ENCODE data around the gene NLRP7.
"Not testable (repeated sequence)": the region's sequence is repeated elsewhere in the genome, so short reads cannot be mapped to it uniquely, and the experiment has no call there.

Gene NLRP7

GRCh38 chr19:54955376-54955775 is 8.0 kb upstream of the NLRP7 start:
- H3K4me3 ChIP-seq (ENCODE audit: low read length): no peak overlapping the region
- no peak for TF ChIP-seq CTCF (IDR thresholded peaks at IDR 0.05; ENCODE audit: insufficient read depth, low read depth, low read length, missing control alignments)
- DNase-seq (ENCODE audit: low read depth): no peak

GRCh38 chr19:54953345-54953713 is 6.0 kb upstream of the NLRP7 start:
- H3K4me3 ChIP-seq (ENCODE audit: low read length); DNase-seq (ENCODE audit: low read depth): not testable (repeated sequence)

GRCh38 chr19:54952591-54953344 is 5.4 kb upstream of the NLRP7 start:
- H3K4me3 ChIP-seq (ENCODE audit: low read length): no peak overlapping the region
- no peak for TF ChIP-seq CTCF (IDR thresholded peaks at IDR 0.05; ENCODE audit: insufficient read depth, low read depth, low read length, missing control alignments)
- DNase-seq (ENCODE audit: low read depth): peak; percentile 43

- not testable (repeated sequence) for DNase-seq (ENCODE audit: low read depth); H3K4me3 ChIP-seq (ENCODE audit: low read length)
Observed at GRCh38 chr19:54950580-54950979, 3.2 kb upstream of the NLRP7 start.

GRCh38 chr19:54949412-54949811 is 2.1 kb upstream of the NLRP7 start:
- no peak overlapping the region for H3K4me3 ChIP-seq (ENCODE audit: low read length)
- TF ChIP-seq CTCF (IDR thresholded peaks at IDR 0.05; ENCODE audit: insufficient read depth, low read depth, low read length, missing control alignments): no peak
- DNase-seq (ENCODE audit: low read depth): no peak

- DNase-seq (ENCODE audit: low read depth): peak; percentile 5
- H3K4me3 ChIP-seq (ENCODE audit: low read length): not testable (repeated sequence)
Observed at GRCh38 chr19:54943772-54944361, 3.5 kb downstream of the NLRP7 start.

GRCh38 chr19:54939538-54939937 is 7.8 kb downstream of the NLRP7 start:
- H3K4me3 ChIP-seq (ENCODE audit: low read length); DNase-seq (ENCODE audit: low read depth): not testable (repeated sequence)

GRCh38 chr19:54938906-54939305 is 8.4 kb downstream of the NLRP7 start:
- no peak for TF ChIP-seq CTCF (IDR thresholded peaks at IDR 0.05; ENCODE audit: insufficient read depth, low read depth, low read length, missing control alignments)
- peak; percentile 3 for DNase-seq (ENCODE audit: low read depth)
- no peak overlapping the region for H3K4me3 ChIP-seq (ENCODE audit: low read length)

GRCh38 chr19:54937926-54938325 is 9.4 kb downstream of the NLRP7 start:
- TF ChIP-seq CTCF (IDR thresholded peaks at IDR 0.05; ENCODE audit: insufficient read depth, low read depth, low read length, missing control alignments): no peak
- no peak overlapping the region for H3K4me3 ChIP-seq (ENCODE audit: low read length)
- DNase-seq (ENCODE audit: low read depth): no peak

Measured in epithelial cell of esophagus (primary cell).